ENCODE results near the gene HSD17B4. TPM values are rescaled to one million over a fixed set of nuclear protein-coding genes. Genes with fewer than 3 reads are reported as not detected.

Gene HSD17B4
- total and polyA plus RNA-seq, 2 of the 13 experiments (the other 11 are each of a cell fraction or from before 2014, with no cell fraction given), result 178 to 399 TPM

DNA sequence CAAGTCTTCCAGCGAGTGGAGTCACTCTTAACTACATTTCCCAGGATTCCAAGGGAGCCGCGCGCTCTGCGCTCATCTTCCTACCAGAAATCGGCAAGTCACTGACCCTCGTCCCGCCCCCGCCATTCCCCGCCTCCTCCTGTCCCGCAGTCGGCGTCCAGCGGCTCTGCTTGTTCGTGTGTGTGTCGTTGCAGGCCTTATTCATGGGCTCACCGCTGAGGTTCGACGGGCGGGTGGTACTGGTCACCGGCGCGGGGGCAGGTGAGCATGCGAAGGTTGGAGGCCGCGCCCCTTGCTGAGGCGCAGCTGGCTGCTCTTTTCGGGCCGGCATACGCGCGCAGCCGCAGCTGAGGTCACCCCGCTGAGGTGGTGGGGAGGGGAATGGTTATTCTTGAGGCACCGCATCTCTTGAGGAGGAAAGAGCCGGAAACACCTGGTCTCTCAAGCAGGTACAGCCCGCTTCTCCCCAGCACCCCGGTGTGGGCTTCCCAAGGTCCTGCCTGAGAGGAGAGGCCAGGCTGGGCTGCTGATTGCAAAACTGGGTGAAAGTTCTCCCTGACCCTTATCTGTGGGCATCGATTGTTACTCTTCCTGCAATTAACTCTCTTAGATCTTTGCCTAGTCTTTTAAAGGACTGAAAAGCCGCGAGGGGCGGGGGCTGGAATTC lies at the start of gene HSD17B4 (continued):
- TF ChIP-seq, protein P1, sequence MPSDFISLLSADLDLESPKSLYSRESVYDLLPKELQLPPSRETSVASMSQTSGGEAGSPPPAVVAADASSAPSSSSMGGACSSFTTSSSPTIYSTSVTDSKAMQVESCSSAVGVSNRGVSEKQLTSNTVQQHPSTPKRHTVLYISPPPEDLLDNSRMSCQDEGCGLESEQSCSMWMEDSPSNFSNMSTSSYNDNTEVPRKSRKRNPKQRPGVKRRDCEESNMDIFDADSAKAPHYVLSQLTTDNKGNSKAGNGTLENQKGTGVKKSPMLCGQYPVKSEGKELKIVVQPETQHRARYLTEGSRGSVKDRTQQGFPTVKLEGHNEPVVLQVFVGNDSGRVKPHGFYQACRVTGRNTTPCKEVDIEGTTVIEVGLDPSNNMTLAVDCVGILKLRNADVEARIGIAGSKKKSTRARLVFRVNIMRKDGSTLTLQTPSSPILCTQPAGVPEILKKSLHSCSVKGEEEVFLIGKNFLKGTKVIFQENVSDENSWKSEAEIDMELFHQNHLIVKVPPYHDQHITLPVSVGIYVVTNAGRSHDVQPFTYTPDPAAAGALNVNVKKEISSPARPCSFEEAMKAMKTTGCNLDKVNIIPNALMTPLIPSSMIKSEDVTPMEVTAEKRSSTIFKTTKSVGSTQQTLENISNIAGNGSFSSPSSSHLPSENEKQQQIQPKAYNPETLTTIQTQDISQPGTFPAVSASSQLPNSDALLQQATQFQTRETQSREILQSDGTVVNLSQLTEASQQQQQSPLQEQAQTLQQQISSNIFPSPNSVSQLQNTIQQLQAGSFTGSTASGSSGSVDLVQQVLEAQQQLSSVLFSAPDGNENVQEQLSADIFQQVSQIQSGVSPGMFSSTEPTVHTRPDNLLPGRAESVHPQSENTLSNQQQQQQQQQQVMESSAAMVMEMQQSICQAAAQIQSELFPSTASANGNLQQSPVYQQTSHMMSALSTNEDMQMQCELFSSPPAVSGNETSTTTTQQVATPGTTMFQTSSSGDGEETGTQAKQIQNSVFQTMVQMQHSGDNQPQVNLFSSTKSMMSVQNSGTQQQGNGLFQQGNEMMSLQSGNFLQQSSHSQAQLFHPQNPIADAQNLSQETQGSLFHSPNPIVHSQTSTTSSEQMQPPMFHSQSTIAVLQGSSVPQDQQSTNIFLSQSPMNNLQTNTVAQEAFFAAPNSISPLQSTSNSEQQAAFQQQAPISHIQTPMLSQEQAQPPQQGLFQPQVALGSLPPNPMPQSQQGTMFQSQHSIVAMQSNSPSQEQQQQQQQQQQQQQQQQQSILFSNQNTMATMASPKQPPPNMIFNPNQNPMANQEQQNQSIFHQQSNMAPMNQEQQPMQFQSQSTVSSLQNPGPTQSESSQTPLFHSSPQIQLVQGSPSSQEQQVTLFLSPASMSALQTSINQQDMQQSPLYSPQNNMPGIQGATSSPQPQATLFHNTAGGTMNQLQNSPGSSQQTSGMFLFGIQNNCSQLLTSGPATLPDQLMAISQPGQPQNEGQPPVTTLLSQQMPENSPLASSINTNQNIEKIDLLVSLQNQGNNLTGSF (CRISPR knock-in tag; IDR thresholded peaks at IDR 0.05), result no peak
- TF ChIP-seq SNAPC4 (CRISPR knock-in tag; IDR thresholded peaks at IDR 0.05), result peak; percentile 66; the same call in 1 of the 2 replicates
- peak; percentile 67; the same call in 1 of the 2 replicates for TF ChIP-seq ZNF775 (CRISPR knock-in tag; IDR thresholded peaks at IDR 0.05; ENCODE audit: borderline replicate concordance)
- TF ChIP-seq KDM5B (CRISPR knock-in tag; IDR thresholded peaks at IDR 0.05; ENCODE audit: borderline replicate concordance), result peak; percentile 93
- no peak for TF ChIP-seq MAFG (CRISPR knock-in tag; IDR thresholded peaks at IDR 0.05)
- TF ChIP-seq ZNF564 (CRISPR knock-in tag; IDR thresholded peaks at IDR 0.05), result peak; percentile 46; the same call in 1 of the 2 replicates
- 0 out of 2 replicates have a peak, but pooled peaks have one; percentile 20 for TF ChIP-seq REPIN1 (CRISPR knock-in tag; IDR thresholded peaks at IDR 0.05; ENCODE audit: borderline replicate concordance, low read depth)
- peak; percentile 65 for TF ChIP-seq KAT8 (CRISPR knock-in tag; IDR thresholded peaks at IDR 0.05)
- TF ChIP-seq NONO (IDR thresholded peaks at IDR 0.05), result no peak
- peak; percentile 75 for TF ChIP-seq NONO (CRISPR knock-in tag; conservative IDR thresholded peaks at IDR 0.05)
- 0 out of 2 replicates have a peak, but pooled peaks have one; percentile 53 for TF ChIP-seq MAZ (IDR thresholded peaks at IDR 0.05; ENCODE audit: borderline replicate concordance, low read depth, low read length)
- TF ChIP-seq MAZ (CRISPR knock-in tag; IDR thresholded peaks at IDR 0.05; ENCODE audit: low read depth), result peak; percentile 49
- TF ChIP-seq MTERF4 (CRISPR knock-in tag; IDR thresholded peaks at IDR 0.05), result 0 out of 2 replicates have a peak, but pooled peaks have one; percentile 78
- TF ChIP-seq, protein P2, sequence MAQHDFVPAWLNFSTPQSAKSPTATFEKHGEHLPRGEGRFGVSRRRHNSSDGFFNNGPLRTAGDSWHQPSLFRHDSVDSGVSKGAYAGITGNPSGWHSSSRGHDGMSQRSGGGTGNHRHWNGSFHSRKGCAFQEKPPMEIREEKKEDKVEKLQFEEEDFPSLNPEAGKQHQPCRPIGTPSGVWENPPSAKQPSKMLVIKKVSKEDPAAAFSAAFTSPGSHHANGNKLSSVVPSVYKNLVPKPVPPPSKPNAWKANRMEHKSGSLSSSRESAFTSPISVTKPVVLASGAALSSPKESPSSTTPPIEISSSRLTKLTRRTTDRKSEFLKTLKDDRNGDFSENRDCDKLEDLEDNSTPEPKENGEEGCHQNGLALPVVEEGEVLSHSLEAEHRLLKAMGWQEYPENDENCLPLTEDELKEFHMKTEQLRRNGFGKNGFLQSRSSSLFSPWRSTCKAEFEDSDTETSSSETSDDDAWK (CRISPR knock-in tag; IDR thresholded peaks at IDR 0.05), result no peak
- peak; percentile 25 for TF ChIP-seq MEIS2 (CRISPR knock-in tag; IDR thresholded peaks at IDR 0.05)
- TF ChIP-seq KMT2A (CRISPR knock-in tag; IDR thresholded peaks at IDR 0.05), result peak; percentile 69; the same call in 1 of the 2 replicates
